Posterior cingulate gyrus (tissue), 11 donors: Measurements from ENCODE around the gene CACTIN.

Experiments
- DNase-seq, 10 donors: peaks; one replicate each; pipeline versions ENCODE4 v3.0.0 to v3.0.0-alpha.2; 2020 to 2021; ENCODE audit warnings: mixed read lengths in 3 of 10
- intact Hi-C: fragments of 100-400 bp; cut with DNase I; formaldehyde crosslinking; loops from one replicate; pipeline ENCODE4 v1.15.1; 2023

The CACTIN gene

GRCh38 chr19:3664879-3665642 lies 38.5 kb upstream of the CACTIN start:
- DNase-seq = no peak
- intact Hi-C loops = no loop called here

- no peak for DNase-seq
- intact Hi-C loops = no loop called here
Measured at GRCh38 chr19:3663838-3664237, 37.2 kb upstream of the CACTIN start.

- DNase-seq = no peak
- intact Hi-C loops = no loop called here
Measured at GRCh38 chr19:3661284-3662238, 35.0 kb upstream of the CACTIN start.

GRCh38 chr19:3660493-3661219 lies 34.1 kb upstream of the CACTIN start:
- intact Hi-C loops = no loop called here
- DNase-seq = peak in 1 of 10 donors; percentile 89

- DNase-seq = no peak
- intact Hi-C loops = no loop called here
Measured at GRCh38 chr19:3659746-3660112, 33.1 kb upstream of the CACTIN start.

GRCh38 chr19:3658870-3659745 lies 32.5 kb upstream of the CACTIN start:
- no peak for DNase-seq
- intact Hi-C loops = no loop called here

GRCh38 chr19:3658004-3658869 lies 31.6 kb upstream of the CACTIN start:
- intact Hi-C loops = no loop called here
- peak in 1 of 10 donors; percentile 91 for DNase-seq

- DNase-seq = no peak
- intact Hi-C loops = no loop called here
Measured at GRCh38 chr19:3657395-3657769, 30.8 kb upstream of the CACTIN start.

GRCh38 chr19:3656747-3657394 lies 30.3 kb upstream of the CACTIN start:
- intact Hi-C loops = no loop called here
- no peak for DNase-seq

- no peak for DNase-seq
- intact Hi-C loops = no loop called here
Measured at GRCh38 chr19:3656073-3656746, 29.6 kb upstream of the CACTIN start.

- DNase-seq = peak in 9 of 10 donors; percentile 62 to 97 (median 82)
- intact Hi-C loops = no loop called here
Measured at GRCh38 chr19:3655402-3656072, 28.9 kb upstream of the CACTIN start.

- intact Hi-C loops = no loop called here
- no peak for DNase-seq
Measured at GRCh38 chr19:3653865-3654513, 27.4 kb upstream of the CACTIN start.

- intact Hi-C loops = no loop called here
- no peak for DNase-seq
Measured at GRCh38 chr19:3653081-3653795, 26.6 kb upstream of the CACTIN start.

- intact Hi-C loops = no loop called here
- no peak for DNase-seq
Measured at GRCh38 chr19:3652422-3652821, 25.8 kb upstream of the CACTIN start.

- intact Hi-C loops = no loop called here
- DNase-seq = no peak
Measured at GRCh38 chr19:3651684-3652083, 25.1 kb upstream of the CACTIN start.

GRCh38 chr19:3649888-3650287 lies 23.3 kb upstream of the CACTIN start:
- DNase-seq = no peak
- intact Hi-C loops = no loop called here
